ENCODE results near the gene ZNF296.

The ZNF296 gene

GRCh38 chr19:45063851-45064801 is 12.2 kb downstream of the ZNF296 start:
- H3K4me3 Mint-ChIP-seq = no peak overlapping the region
- H3K27ac Mint-ChIP-seq = no peak overlapping the region
- H3K4me1 Mint-ChIP-seq = peaks cover 12% of the 10 kb centered on the region
- H3K9me3 Mint-ChIP-seq = no peaks in the 10 kb centered on the region
- peaks cover 96% of the 10 kb centered on the region for H3K36me3 Mint-ChIP-seq
- DNase-seq (ENCODE audit: low spot score in 2 of 2) = no peak
- no peak for ATAC-seq

- Mint-ChIP-seq H3K4me1 (peaks cover 22% of the 10 kb centered on the region), H3K36me3 (peaks cover 96% of the 10 kb centered on the region), H3K27ac (no peak overlapping the region), H3K9me3 (no peaks in the 10 kb centered on the region), H3K4me3 (no peak overlapping the region)
- ATAC-seq (no peak), DNase-seq (ENCODE audit: low spot score in 2 of 2) (no peak)
Measured at GRCh38 chr19:45061965-45062364, 14.3 kb downstream of the ZNF296 start.

- Mint-ChIP-seq H3K36me3 (peaks cover 93% of the 10 kb centered on the region), H3K27ac (peak overlapping the region; percentile 81), H3K9me3 (no peaks in the 10 kb centered on the region), H3K4me3 (no peak overlapping the region), H3K4me1 (peaks cover 23% of the 10 kb centered on the region)
- peak; percentile 82 to 91 for DNase-seq (ENCODE audit: low spot score in 2 of 2)
- ATAC-seq = peak; percentile 83
Measured at GRCh38 chr19:45059258-45059965, 16.9 kb downstream of the ZNF296 start.

GRCh38 chr19:45058622-45059159 is 17.6 kb downstream of the ZNF296 start:
- ATAC-seq = no peak
- Mint-ChIP-seq H3K9me3 (no peaks in the 10 kb centered on the region), H3K27ac (peak overlapping the region; percentile 81), H3K4me1 (peaks cover 23% of the 10 kb centered on the region), H3K36me3 (peaks cover 94% of the 10 kb centered on the region), H3K4me3 (no peak overlapping the region)
- no peak for DNase-seq (ENCODE audit: low spot score in 2 of 2)

- H3K9me3 Mint-ChIP-seq = no peaks in the 10 kb centered on the region
- H3K4me3 Mint-ChIP-seq = no peak overlapping the region
- DNase-seq (ENCODE audit: low spot score in 2 of 2) (no peak), ATAC-seq (peak; percentile 6)
- H3K27ac Mint-ChIP-seq = peak overlapping the region; percentile 80
- H3K4me1 Mint-ChIP-seq = peaks cover 23% of the 10 kb centered on the region
- peaks cover 94% of the 10 kb centered on the region for H3K36me3 Mint-ChIP-seq
Measured at GRCh38 chr19:45057444-45057843, 18.8 kb downstream of the ZNF296 start.

- ATAC-seq (no peak), DNase-seq (ENCODE audit: low spot score in 2 of 2) (no peak)
- Mint-ChIP-seq H3K36me3 (peaks cover 94% of the 10 kb centered on the region), H3K4me3 (no peak overlapping the region), H3K4me1 (peaks cover 28% of the 10 kb centered on the region), H3K9me3 (no peaks in the 10 kb centered on the region), H3K27ac (peak overlapping the region; percentile 80)
Measured at GRCh38 chr19:45056831-45057230, 19.4 kb downstream of the ZNF296 start.

GRCh38 chr19:45051929-45052579 is 24.2 kb downstream of the ZNF296 start:
- H3K36me3 Mint-ChIP-seq = peaks cover 84% of the 10 kb centered on the region
- H3K4me1 Mint-ChIP-seq = peaks cover 22% of the 10 kb centered on the region
- peak overlapping the region; percentile 29 for H3K27ac Mint-ChIP-seq
- ATAC-seq = no peak
- H3K4me3 Mint-ChIP-seq = no peak overlapping the region
- no peak for DNase-seq (ENCODE audit: low spot score in 2 of 2)
- no peaks in the 10 kb centered on the region for H3K9me3 Mint-ChIP-seq

GRCh38 chr19:45050036-45050435 is 26.2 kb downstream of the ZNF296 start:
- peak overlapping the region; percentile 84 for H3K27ac Mint-ChIP-seq
- peaks cover 37% of the 10 kb centered on the region for H3K4me1 Mint-ChIP-seq
- H3K36me3 Mint-ChIP-seq = peaks cover 87% of the 10 kb centered on the region
- no peak for ATAC-seq
- H3K4me3 Mint-ChIP-seq = no peak overlapping the region
- H3K9me3 Mint-ChIP-seq = no peaks in the 10 kb centered on the region
- DNase-seq (ENCODE audit: low spot score in 2 of 2) = no peak

GRCh38 chr19:45049073-45049736 is 27.1 kb downstream of the ZNF296 start:
- no peak for ATAC-seq
- H3K4me1 Mint-ChIP-seq = peaks cover 39% of the 10 kb centered on the region

GRCh38 chr19:45047188-45047797 is 29.0 kb downstream of the ZNF296 start:
- Mint-ChIP-seq H3K36me3 (peaks cover 87% of the 10 kb centered on the region), H3K4me1 (peaks cover 40% of the 10 kb centered on the region), H3K27ac (peak overlapping the region; percentile 69), H3K9me3 (no peaks in the 10 kb centered on the region), H3K4me3 (no peak overlapping the region)
- ATAC-seq (no peak), DNase-seq (ENCODE audit: low spot score in 2 of 2) (no peak)

More at GRCh38 chr19:45049073-45049736, 27.1 kb downstream of the ZNF296 start:
- Mint-ChIP-seq H3K36me3 (peaks cover 87% of the 10 kb centered on the region), H3K27ac (peak overlapping the region; percentile 84), H3K4me3 (no peak overlapping the region), H3K9me3 (no peaks in the 10 kb centered on the region)
- DNase-seq (ENCODE audit: low spot score in 2 of 2) = no peak

- Mint-ChIP-seq H3K4me1 (peaks cover 43% of the 10 kb centered on the region), H3K4me3 (no peak overlapping the region), H3K9me3 (no peaks in the 10 kb centered on the region), H3K27ac (peak overlapping the region; percentile 61), H3K36me3 (peaks cover 87% of the 10 kb centered on the region)
- DNase-seq (ENCODE audit: low spot score in 2 of 2) (no peak), ATAC-seq (no peak)
Measured at GRCh38 chr19:45046355-45046754, 29.9 kb downstream of the ZNF296 start.

GRCh38 chr19:45045671-45046353 is 30.5 kb downstream of the ZNF296 start:
- peaks cover 87% of the 10 kb centered on the region for H3K36me3 Mint-ChIP-seq
- H3K4me3 Mint-ChIP-seq = no peak overlapping the region
- peaks cover 48% of the 10 kb centered on the region for H3K4me1 Mint-ChIP-seq

GRCh38 chr19:45041125-45041524 is 35.2 kb downstream of the ZNF296 start:
- no peak for ATAC-seq
- DNase-seq (ENCODE audit: low spot score in 2 of 2) = no peak
- Mint-ChIP-seq H3K36me3 (peaks cover 99% of the 10 kb centered on the region), H3K4me1 (peaks cover 52% of the 10 kb centered on the region), H3K27ac (peak overlapping the region; percentile 98), H3K9me3 (no peaks in the 10 kb centered on the region), H3K4me3 (peak overlapping the region; percentile 94)

More at GRCh38 chr19:45045671-45046353, 30.5 kb downstream of the ZNF296 start:
- Mint-ChIP-seq H3K27ac (peak overlapping the region; percentile 61), H3K9me3 (no peaks in the 10 kb centered on the region)
- ATAC-seq (no peak), DNase-seq (ENCODE audit: low spot score in 2 of 2) (no peak)

All from stimulated activated effector memory CD8-positive, alpha-beta T cell treated with anti-CD3 and anti-CD28 coated beads, Interleukin-12 subunit alpha, Interleukin-12 subunit beta, amount 100 ng/mL, for 72 hours (primary cell).